HCEC 1CT (cell line): ENCODE data around the gene CD109.
"Not testable (repeated sequence)": the region's sequence is repeated elsewhere in the genome, so short reads cannot be mapped to it uniquely, and the experiment has no call there.

ENCODE experiments used
- DNase-seq: peaks from one replicate; pipeline ENCODE4 v3.0.0-alpha.2; 2017

The CD109 gene

GRCh38 chr6:73690056-73690455 lies 5.9 kb upstream of the CD109 start:
- DNase-seq, result no peak

- DNase-seq, result peak; percentile 33
Observed at GRCh38 chr6:73691512-73691911, 4.5 kb upstream of the CD109 start.

- DNase-seq, result peak; percentile 43
Observed at GRCh38 chr6:73694711-73695411, 1.1 kb upstream of the CD109 start.

- DNase-seq, result no peak
Observed at GRCh38 chr6:73696966-73697655, 1.1 kb downstream of the CD109 start.

- no peak for DNase-seq
Observed at GRCh38 chr6:73699676-73700459, 3.9 kb downstream of the CD109 start.

GRCh38 chr6:73702444-73702843 lies 6.4 kb downstream of the CD109 start:
- no peak for DNase-seq

GRCh38 chr6:73703466-73703865 lies 7.5 kb downstream of the CD109 start:
- DNase-seq, result no peak

- peak; percentile 98 for DNase-seq
Observed at GRCh38 chr6:73704260-73704659, 8.3 kb downstream of the CD109 start.

- no peak for DNase-seq
Observed at GRCh38 chr6:73704798-73705197, 8.8 kb downstream of the CD109 start.

- no peak for DNase-seq
Observed at GRCh38 chr6:73706971-73707370, 11.0 kb downstream of the CD109 start.

- DNase-seq, result peak; percentile 58
Observed at GRCh38 chr6:73710470-73710869, 14.5 kb downstream of the CD109 start.

GRCh38 chr6:73710948-73711347 lies 14.9 kb downstream of the CD109 start:
- DNase-seq, result no peak

- no peak for DNase-seq
Observed at GRCh38 chr6:73712535-73713173, 16.7 kb downstream of the CD109 start.

- DNase-seq, result no peak
Observed at GRCh38 chr6:73713426-73714147, 17.6 kb downstream of the CD109 start.

- DNase-seq, result peak; percentile 78
Observed at GRCh38 chr6:73715111-73715508, 19.1 kb downstream of the CD109 start.

- DNase-seq, result no peak
Observed at GRCh38 chr6:73719046-73719445, 23.0 kb downstream of the CD109 start.

- DNase-seq, result peak; percentile 96
Observed at GRCh38 chr6:73722318-73723060, 26.5 kb downstream of the CD109 start.

- not testable (repeated sequence) for DNase-seq
Observed at GRCh38 chr6:73723480-73723879, 27.5 kb downstream of the CD109 start.

GRCh38 chr6:73724389-73724788 lies 28.4 kb downstream of the CD109 start:
- DNase-seq, result no peak

- DNase-seq, result not testable (repeated sequence)
Observed at GRCh38 chr6:73725192-73725591, 29.2 kb downstream of the CD109 start.

GRCh38 chr6:73727114-73727513 lies 31.1 kb downstream of the CD109 start:
- no peak for DNase-seq
